Activated T-helper 1 cell treated with anti-CD3 and anti-CD28 coated beads, Interleukin-12 subunit alpha, Interleukin-12 subunit beta, Interleukin-2, Interleukin-4 antibody, amounts not matched to agents 30 ng/mL and 10 ng/mL and 1 ng/mL, durations not matched to agents 14 hours and 24 hours and 36 hours (primary cell): Measurements from ENCODE around the gene PVR. TPM values are rescaled to one million over a fixed set of nuclear protein-coding genes. Genes with fewer than 3 reads are reported as not detected.
"Not testable (repeated sequence)": the region's sequence is repeated elsewhere in the genome, so short reads cannot be mapped to it uniquely, and the experiment has no call there.

Source experiments
- DNase-seq: peaks from one replicate; pipeline ENCODE4 v3.0.0; 2021; ENCODE audit warnings: low spot score
- H3K27ac Mint-ChIP-seq: one replicate; pipeline ENCODE4 v1.8.0; 2021; ENCODE audit warnings: mild to moderate bottlenecking, mixed read lengths
- H3K27me3 Mint-ChIP-seq: one replicate; pipeline ENCODE4 v1.8.0; 2022; ENCODE audit warnings: mild to moderate bottlenecking, moderate library complexity, mixed read lengths; ENCODE audit not compliant: insufficient read depth
- H3K36me3 Mint-ChIP-seq: one replicate; pipeline ENCODE4 v1.8.0; 2021; ENCODE audit warnings: low read depth, mixed read lengths
- H3K4me1 Mint-ChIP-seq: one replicate; pipeline ENCODE4 v1.8.0; 2021; ENCODE audit warnings: low read depth, mixed read lengths
- H3K4me3 Mint-ChIP-seq: one replicate; pipeline ENCODE4 v1.8.0; 2021; ENCODE audit warnings: mild to moderate bottlenecking, moderate library complexity, mixed read lengths
- H3K9me3 Mint-ChIP-seq: one replicate; pipeline ENCODE4 v1.8.0; 2021; ENCODE audit warnings: mixed read lengths
- intact Hi-C: fragments of 100-400 bp; cut with micrococcal nuclease; formaldehyde crosslinking; loops from one replicate; pipeline ENCODE4 v1.15.1; 2024
- total RNA-seq: library from RNA; stranded (reverse); gene quantifications from 2 replicates; pipeline ENCODE4 v1.2.3, GENCODE V29; 2022

Gene PVR
- total RNA-seq, 1 donor from 2014 or later, result 20.6 TPM

DNA sequence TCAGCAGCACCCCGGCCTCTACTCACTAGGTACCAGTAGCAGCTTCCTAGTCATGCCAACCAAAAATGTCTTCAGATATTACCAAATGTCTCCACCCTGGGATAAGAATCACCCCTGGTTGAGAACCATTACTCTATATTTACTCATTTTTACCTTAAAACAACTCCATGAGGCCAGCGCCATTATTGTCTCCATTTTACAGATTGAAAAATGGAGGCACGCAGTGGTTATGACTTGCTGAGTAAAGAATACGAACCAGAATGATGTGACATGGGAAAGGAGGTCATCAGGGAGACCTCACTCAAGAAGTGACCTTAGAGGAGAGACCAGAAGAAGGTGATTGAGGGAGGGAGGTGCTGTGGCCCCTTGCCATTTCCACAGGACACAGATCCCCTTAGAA, 29.8 kb downstream of the PVR start:
- H3K4me1 Mint-ChIP-seq, result no peaks in the 10 kb centered on the region
- peaks cover 7% of the 10 kb centered on the region for H3K27me3 Mint-ChIP-seq
- intact Hi-C loops, result no loop called here
- H3K27ac Mint-ChIP-seq, result no peak overlapping the region
- DNase-seq, result no peak
- no peaks in the 10 kb centered on the region for H3K36me3 Mint-ChIP-seq
- no peak overlapping the region for H3K4me3 Mint-ChIP-seq
- no peaks in the 10 kb centered on the region for H3K9me3 Mint-ChIP-seq

DNA sequence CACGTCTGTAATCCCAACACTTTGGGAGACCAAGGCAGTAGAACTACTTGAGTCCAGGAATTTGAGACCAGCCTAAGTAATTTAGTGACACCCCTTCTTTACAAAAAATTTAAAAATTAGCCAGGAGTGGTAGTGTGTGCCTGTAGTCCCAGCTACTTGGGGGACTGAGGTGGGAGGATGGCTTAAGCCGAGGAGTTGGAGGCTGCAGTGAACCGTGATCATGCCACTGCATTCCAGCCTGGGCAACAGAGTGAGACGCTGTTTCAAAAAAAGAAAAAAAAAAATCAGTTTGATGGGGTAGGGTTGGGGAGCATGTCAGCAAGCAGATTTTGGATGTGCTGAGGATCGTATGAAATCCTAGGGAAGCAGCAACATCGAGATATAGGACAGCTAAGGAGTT, 31.8 kb downstream of the PVR start:
- intact Hi-C loops, result no loop called here
- Mint-ChIP-seq H3K27ac (no peak overlapping the region), H3K4me1 (no peaks in the 10 kb centered on the region), H3K4me3 (no peak overlapping the region), H3K36me3 (no peaks in the 10 kb centered on the region), H3K27me3 (peaks cover 8% of the 10 kb centered on the region), H3K9me3 (no peaks in the 10 kb centered on the region)
- no peak for DNase-seq

DNA sequence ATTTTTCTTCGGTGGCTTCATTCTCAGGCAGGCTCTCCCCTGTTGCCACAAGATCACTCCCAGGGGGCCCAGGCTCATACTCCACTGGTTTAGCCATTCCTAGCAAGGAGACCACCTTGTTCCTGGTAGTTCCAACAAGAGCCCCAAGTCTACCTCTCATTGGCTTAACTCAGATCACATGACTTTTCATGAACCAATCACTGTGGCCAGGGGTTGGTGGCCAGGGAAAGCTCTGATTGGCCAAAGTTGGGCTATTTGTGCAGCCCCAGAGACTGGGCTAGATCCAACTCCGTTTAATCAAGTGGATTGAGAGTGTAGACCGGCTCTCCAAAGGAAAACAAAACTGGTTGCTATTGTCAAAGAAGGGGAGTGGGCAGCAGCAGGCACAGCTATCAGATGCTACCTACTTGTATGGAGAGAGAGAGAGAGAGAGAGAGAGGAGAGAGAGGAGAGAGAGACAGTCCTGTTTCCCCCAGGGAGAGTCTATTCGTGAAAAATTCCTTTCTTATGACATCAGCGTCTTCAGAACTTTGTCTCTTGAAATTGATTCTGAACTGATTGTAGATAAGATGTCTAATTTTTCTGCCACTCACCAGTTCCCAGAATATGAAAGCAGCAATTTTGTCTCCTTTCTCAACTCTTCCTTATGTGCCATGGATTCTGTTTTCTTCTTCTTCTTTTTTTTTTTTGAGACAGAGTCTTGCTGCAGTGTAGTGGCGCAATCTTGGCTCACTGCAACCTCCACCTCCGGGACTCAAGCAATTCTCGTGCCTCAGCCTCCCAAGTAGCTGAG, 33.5 kb downstream of the PVR start:
- intact Hi-C loops, result no loop called here
- Mint-ChIP-seq H3K27ac (no peak overlapping the region), H3K4me3 (no peak overlapping the region), H3K4me1 (no peaks in the 10 kb centered on the region), H3K9me3 (no peaks in the 10 kb centered on the region), H3K27me3 (peaks cover 7% of the 10 kb centered on the region), H3K36me3 (no peaks in the 10 kb centered on the region)
- DNase-seq, result no peak

DNA sequence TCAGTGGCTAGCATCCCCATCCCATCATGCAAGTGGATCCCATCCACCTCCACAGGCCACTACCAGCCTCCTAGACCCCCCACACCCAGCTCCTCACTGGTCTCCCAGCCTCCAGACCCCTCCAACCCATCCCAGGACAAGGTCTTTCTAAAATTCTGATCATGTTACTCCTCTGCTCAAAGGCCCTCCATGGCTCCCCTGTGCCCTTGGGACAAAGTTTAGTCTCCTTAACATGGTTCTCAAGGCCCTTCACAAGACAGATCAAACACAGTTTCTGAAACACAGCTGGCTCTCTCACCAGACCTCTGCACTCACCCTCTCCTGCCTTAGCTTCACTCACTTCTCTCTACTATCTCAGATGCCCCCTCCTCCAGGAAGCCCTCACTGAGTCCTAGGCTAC, 36.8 kb downstream of the PVR start:
- H3K9me3 Mint-ChIP-seq, result no peaks in the 10 kb centered on the region
- H3K27me3 Mint-ChIP-seq, result peaks cover 7% of the 10 kb centered on the region
- H3K4me1 Mint-ChIP-seq, result peaks cover 7% of the 10 kb centered on the region
- intact Hi-C loops, result no loop called here
- DNase-seq, result no peak
- no peaks in the 10 kb centered on the region for H3K36me3 Mint-ChIP-seq
- H3K4me3 Mint-ChIP-seq, result no peak overlapping the region
- H3K27ac Mint-ChIP-seq, result no peak overlapping the region

DNA sequence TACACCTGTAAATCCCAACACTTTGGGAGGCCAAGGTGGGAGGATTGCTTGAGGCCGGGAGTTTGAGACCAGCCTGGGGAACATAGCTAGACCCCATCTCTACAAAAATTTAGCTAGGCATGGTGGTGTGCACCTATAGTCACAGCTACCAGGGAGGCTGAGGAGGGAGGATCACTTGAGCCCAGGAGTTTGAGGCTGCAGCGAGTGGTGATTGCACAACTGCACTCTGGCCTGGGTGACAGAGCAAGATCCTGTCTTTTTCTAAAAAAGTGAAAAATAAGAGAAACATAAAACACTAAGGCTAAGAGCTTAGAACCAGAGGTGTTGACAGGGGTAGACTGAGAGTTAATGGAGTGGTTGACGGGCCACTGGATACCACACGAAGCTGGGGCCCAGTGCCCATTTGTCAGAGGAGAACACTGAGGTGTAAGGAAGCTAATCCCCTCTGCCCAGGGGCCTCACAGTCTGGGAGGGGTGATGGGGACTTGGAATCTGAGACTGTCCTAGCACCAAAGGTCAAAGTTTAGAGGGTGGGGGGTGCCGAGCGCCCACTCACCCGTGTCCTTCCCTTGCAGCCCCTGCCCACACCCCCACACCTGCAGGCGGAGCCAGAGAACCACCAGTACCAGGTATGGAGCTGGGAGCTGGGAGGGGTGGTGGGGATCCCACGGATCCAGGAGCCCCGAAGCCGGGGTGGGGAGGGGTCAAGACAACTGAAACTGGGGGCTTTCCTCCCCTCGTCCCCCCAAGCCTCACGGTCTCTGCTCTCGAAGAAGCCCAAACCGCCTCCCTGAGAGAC, 38.5 kb downstream of the PVR start:
- H3K27me3 Mint-ChIP-seq, result peaks cover 7% of the 10 kb centered on the region
- peaks cover 19% of the 10 kb centered on the region for H3K4me1 Mint-ChIP-seq
- H3K27ac Mint-ChIP-seq, result no peak overlapping the region
- no peak for DNase-seq
- intact Hi-C loops, result no loop called here
- no peaks in the 10 kb centered on the region for H3K9me3 Mint-ChIP-seq
- H3K36me3 Mint-ChIP-seq, result no peaks in the 10 kb centered on the region
- H3K4me3 Mint-ChIP-seq, result no peak overlapping the region

DNA sequence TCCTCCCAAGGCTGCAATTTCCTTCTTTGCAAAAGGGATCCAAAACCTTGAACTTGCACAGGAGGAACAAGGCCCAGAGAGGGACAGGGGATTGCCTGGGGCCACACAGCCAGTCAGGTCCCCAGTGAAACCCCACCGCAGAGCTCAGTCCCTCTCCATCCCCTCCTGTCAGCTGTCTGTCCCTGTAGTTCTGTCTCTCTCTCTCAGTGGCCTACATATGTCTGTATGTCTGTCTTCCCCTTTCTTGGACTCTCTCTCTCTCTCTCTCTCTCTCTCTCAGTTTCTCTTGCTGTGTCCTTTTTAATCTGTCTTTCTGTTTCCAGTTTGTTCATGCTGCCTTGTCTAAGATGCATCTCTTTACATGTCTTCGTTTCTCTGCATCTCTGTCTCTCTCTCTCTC, 39.1 kb downstream of the PVR start:
- Mint-ChIP-seq H3K27ac (no peak overlapping the region), H3K9me3 (no peaks in the 10 kb centered on the region), H3K36me3 (no peaks in the 10 kb centered on the region), H3K4me1 (peaks cover 19% of the 10 kb centered on the region), H3K27me3 (peaks cover 6% of the 10 kb centered on the region), H3K4me3 (no peak overlapping the region)
- DNase-seq, result no peak
- intact Hi-C loops, result no loop called here

DNA sequence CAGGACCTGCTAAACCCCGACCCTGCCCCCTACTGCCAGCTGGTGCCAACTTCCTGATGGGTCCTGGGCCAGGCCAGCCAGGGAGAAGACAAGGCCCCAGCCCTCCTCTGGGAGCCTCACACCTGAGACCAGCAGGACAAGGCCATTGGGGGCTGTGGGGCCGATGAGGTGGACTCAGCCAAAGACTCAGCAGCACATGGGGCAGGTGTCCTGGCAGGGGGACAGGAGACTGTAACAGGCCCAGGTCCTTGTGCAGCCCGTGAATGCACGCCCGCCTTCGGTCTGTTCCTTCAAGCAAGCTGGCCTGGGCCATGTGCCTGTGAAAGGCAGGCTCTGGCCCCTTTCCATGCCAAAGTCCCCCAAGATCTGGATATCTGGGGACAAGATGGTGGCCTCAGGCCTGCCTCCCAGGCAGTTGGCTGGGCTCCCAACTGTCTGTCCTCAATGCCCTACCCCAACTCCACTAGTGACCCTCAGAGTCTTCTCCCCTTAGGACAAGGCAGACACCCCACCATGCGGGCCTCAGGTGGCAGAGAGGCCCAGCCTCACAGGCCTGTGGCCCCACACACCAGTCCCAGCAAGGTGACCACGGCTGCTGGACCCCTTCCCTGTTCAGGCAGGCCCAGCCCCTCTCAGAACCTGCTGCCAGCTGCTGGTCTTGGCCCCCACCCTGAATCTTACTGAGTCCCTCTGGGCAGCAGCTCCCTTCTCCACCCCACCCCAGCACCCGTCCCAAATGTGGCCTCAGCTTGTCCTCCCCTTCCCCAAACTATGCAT, 39.9 kb downstream of the PVR start:
- peaks cover 19% of the 10 kb centered on the region for H3K4me1 Mint-ChIP-seq
- no peak overlapping the region for H3K4me3 Mint-ChIP-seq
- intact Hi-C loops, result no loop called here
- H3K27ac Mint-ChIP-seq, result no peak overlapping the region
- H3K27me3 Mint-ChIP-seq, result peaks cover 6% of the 10 kb centered on the region
- H3K36me3 Mint-ChIP-seq, result no peaks in the 10 kb centered on the region
- H3K9me3 Mint-ChIP-seq, result no peaks in the 10 kb centered on the region
- no peak for DNase-seq

DNA sequence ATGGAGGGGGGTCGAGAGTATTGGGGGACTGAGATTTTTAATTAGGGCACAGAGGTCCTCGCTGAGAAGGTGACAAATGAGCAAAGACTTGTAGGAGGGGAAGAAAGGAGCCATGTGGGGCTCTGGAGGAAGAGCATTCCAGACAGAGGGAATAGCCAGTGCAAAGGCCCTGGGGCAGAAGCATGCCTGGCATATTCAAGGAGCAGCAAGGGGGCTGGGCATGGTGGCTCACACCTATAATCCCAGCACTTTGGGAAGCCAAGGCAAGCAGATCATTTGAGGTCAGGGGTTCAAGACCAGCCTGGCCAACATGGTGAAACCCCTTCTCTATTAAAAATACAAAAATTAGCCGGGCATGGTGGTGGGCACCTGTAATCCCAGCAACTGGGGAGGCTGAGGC, 40.7 kb downstream of the PVR start:
- H3K27ac Mint-ChIP-seq, H3K4me3 Mint-ChIP-seq, H3K27me3 Mint-ChIP-seq, H3K9me3 Mint-ChIP-seq, intact Hi-C loops, DNase-seq, H3K36me3 Mint-ChIP-seq: not testable (repeated sequence)
- peaks cover 25% of the 10 kb centered on the region for H3K4me1 Mint-ChIP-seq

DNA sequence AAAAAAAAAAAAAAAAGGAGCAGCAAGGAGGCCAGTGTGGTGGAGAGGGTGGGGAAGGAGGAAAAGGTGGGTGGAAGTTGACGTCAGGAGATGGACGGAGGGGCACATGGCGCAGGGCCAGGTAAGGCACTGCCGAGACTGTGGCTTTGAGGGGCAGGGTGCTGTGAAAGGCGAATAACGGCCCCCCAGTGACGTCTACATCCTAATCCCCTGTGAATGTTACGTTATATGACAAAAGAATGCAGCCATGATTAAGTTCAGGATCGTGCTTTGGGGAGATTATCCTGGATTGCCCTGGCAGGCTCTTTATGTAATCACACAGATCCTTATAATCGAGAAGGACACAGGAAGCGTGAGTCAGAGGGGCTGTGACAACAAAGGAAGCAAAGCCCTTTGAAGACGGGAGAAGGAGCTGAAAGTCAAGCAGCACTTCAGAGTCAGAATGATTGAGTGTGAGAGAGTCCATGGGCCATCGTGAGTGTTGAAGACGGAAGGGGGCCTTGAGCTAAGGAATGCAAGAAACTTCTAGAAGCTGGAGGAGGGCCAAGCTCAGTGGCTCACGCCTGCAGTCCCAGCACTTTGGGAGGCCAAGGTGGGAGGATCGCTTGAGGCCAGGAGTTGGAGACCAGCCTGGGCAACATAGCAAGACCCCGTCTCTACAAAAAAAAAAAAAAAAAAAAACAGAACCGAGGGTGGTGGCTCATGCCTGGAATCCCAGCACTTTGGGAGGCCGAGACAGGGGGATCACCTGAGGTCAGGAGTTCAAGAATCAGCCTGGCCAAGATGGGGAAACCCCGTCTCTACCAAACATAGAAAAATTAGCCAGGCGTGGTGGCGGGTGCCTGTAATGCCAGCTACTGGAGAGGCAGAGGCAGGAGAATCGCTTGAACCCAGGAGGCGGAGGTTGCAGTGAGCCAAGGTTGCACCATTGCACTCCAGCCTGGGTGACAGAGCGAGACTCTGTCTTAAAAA, 41.5 kb downstream of the PVR start:
- Mint-ChIP-seq H3K9me3 (no peaks in the 10 kb centered on the region), H3K36me3 (no peaks in the 10 kb centered on the region), H3K27me3 (peaks cover 9% of the 10 kb centered on the region), H3K4me1 (peaks cover 33% of the 10 kb centered on the region), H3K27ac (peak overlapping the region; percentile 52), H3K4me3 (no peak overlapping the region)
- no peak for DNase-seq
- intact Hi-C loops, result no loop called here

DNA sequence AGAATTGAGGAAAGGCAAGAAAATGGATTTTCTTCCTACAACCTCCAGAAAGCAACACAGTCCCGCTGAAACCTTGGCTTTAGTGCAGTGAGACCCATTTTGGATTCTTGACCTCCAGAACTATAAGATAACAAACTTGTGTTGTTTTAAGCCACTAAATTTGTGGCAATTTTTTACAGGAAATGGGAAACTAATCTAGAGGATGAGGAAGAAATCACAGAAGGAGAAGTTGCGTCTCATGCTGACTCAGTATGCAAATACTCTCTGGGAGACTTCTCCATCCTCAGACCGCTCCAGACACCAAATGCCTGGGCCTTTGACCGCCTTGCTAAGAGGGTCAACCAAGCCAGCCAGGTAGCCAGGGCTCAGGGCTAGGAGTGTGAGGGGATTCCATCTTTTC, 42.2 kb downstream of the PVR start:
- intact Hi-C loops, result no loop called here
- no peaks in the 10 kb centered on the region for H3K36me3 Mint-ChIP-seq

DNA sequence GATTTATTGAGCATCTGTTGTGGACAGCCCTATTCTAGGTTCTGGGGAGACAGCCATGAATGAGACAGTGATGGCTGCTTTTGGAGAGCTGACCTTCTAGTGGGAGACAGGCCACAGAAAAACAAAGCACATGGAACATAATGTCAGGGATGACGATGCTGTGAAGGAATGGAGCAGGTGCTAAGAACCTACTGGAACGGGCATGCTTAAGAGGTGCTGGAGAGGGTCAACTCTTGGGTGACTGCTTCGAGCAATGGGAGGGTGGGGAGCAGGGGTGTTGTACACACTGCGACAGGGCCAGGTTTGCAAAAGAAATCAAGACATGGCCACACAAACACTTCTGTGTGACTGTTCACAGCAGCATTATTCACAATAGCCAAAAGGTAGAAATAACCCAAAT, 43.2 kb downstream of the PVR start:
- H3K9me3 Mint-ChIP-seq, result no peaks in the 10 kb centered on the region

More for the DNA sequence above, 42.2 kb downstream of the PVR start:
- H3K27me3 Mint-ChIP-seq, result peaks cover 9% of the 10 kb centered on the region
- H3K4me3 Mint-ChIP-seq, result no peak overlapping the region
- no peak for DNase-seq
- no peaks in the 10 kb centered on the region for H3K9me3 Mint-ChIP-seq
- H3K27ac Mint-ChIP-seq, result no peak overlapping the region
- H3K4me1 Mint-ChIP-seq, result peaks cover 34% of the 10 kb centered on the region

DNA sequence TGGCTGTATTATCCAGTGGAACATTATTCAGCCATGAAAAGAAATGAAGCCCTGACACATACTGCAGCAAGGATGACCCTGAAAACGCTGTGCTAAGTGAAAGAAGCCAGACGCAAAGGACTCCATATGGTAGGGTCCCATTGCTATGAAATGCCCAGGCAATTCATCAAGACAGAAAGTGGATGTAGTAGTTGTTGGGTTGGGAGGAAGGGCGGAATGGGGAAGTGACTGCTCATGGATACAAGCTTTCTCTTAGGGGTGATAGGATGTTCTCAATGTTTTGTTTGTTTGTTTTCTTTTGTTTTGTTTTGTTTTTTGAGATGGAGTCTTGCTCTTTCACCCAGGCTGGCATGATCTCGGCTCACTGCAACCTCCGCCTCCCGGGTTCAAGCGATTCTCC, 44.2 kb downstream of the PVR start:
- Mint-ChIP-seq H3K27me3 (peaks cover 14% of the 10 kb centered on the region), H3K27ac (no peak overlapping the region), H3K36me3 (no peaks in the 10 kb centered on the region), H3K4me1 (peaks cover 48% of the 10 kb centered on the region), H3K9me3 (no peaks in the 10 kb centered on the region), H3K4me3 (no peak overlapping the region)
- intact Hi-C loops, result no loop called here
- DNase-seq, result no peak

More for the DNA sequence above, 43.2 kb downstream of the PVR start:
- H3K4me3 Mint-ChIP-seq, result no peak overlapping the region
- intact Hi-C loops, result no loop called here
- H3K27ac Mint-ChIP-seq, result no peak overlapping the region
- H3K27me3 Mint-ChIP-seq, result peaks cover 10% of the 10 kb centered on the region
- no peaks in the 10 kb centered on the region for H3K36me3 Mint-ChIP-seq
- DNase-seq, result no peak
- H3K4me1 Mint-ChIP-seq, result peaks cover 38% of the 10 kb centered on the region
